CD4-positive, alpha-beta T cell treated with Interleukin-4 for 1 hour (primary cell): ENCODE data around the gene FGFRL1.
A peak's percentile ranks its signal among the peaks of the same experiment; 100 is the strongest.
"Not testable (repeated sequence)": the region's sequence is repeated elsewhere in the genome, so short reads cannot be mapped to it uniquely, and the experiment has no call there.

Experiments used
- DNase-seq, 2 donors: peaks; one replicate each; pipeline ENCODE4 v3.0.0-alpha.2; 2020 to 2022

FGFRL1 gene

DNA sequence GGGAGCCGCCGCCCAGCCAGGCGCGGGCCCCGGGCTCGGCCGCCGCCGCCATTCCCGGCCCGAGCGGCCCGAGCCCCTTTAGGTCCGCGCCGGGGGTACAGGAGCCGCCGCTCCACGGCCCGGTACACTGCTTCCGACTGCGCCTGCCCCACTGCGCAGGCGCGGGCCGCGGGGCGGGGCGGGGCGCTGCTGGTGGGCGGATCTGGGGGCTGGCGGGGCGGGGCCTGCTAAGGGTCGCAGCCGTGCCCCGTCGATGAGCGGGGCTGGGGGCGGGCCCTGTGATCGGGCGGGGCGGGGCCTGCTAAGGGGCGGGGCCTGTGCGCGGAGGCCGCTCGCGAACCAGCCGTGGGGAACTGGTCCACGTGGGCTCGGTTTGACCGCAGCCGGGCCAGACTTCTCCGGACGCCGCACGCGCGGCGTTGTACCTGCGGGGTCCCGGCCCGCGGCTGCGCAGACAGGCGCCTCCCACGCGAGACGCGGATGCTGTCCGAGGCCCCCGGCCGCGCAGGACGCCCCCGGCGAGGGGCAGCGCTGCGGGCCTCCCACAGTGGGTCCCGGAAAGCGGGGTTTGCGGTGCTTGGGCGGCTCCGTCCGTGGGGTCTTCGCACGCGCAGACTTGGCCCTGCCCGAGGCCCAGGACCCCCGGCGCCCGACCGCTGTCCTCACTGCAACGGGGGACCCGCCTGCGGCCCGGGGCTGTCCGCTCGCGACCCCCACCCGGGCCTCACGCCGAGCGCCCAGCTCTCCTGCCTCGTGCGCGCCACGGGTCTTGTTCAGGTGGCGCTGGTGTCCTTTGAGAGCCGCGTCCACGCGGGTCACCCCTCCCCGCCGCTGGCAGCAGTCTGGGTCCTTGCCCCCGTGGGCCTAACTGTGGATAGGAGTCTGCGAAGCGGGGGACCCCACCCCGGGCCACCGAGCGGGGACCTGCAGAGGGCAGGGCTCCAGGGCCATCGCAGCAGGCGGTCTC is 37.7 kb upstream of the FGFRL1 start, which contains the start of gene DGKQ:
DGKQ (minus strand) TSS at position 139 of the 967 bp plus-strand sequence; CDS start at position 52, 87 bp downstream.
- peak; percentile 92 to 93 for DNase-seq

GRCh38 chr4:974668-975067 is 36.8 kb upstream of the FGFRL1 start:
- no peak for DNase-seq

DNA sequence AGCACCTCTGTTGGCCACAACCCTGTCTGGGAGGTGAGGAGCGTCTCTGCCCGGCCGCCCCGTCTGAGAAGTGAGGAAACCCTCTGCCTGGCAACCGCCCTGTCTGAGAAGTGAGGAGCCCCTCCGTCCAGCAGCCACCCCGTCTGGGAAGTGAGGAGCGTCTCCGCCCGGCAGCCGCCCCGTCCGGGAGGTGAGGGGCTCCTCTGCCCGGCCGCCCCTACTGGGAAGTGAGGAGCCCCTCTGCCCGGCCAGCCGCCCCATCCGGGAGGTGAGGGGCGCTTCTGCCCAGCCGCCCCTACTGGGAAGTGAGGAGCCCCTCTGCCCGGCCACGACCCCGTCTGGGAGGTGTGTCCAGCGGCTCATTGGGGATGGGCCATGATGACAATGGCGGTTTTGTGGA is 35.4 kb upstream of the FGFRL1 start:
- not testable (repeated sequence) for DNase-seq

DNA sequence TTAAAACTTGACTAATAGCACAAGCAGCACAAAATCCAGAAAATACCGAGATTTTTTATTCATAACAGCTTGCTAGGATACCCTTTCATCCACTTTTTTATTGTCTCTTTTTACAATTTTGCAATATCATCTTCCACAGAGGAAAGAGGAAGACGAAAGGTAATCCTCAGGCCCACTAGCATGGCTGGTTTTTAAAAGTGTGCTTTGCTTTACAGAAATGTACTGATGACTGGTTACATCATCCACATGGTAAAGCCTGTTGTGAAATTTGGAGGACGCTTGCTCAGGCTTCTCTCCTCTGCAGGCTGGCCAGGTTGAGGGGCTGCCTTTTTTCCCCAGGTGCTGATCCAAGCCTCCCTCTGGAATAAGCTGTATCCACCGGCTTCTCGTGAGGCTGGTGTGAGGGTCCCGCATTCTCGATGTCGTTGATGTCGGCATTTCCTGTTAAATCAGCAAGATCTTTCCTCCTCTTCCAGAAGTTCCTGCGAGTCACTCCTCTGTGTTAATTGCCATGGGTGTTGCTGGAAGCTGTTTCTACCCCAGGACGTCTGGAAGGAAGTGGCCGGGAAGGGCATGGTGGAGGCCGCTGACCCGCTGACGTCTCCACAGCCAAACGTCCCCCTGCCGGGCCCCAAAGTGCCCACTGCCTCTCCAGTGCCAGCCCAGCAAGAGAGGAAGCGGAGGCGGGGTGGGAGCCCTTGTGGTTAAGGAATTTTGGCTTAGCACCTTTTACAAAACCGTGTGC is 32.3 kb upstream of the FGFRL1 start:
- DNase-seq = no peak

GRCh38 chr4:982291-982690 is 29.1 kb upstream of the FGFRL1 start:
- no peak for DNase-seq

- DNase-seq = no peak
Measured at GRCh38 chr4:982814-983213, 28.6 kb upstream of the FGFRL1 start.

GRCh38 chr4:984336-985054 is 26.9 kb upstream of the FGFRL1 start:
- no peak for DNase-seq

- DNase-seq = peak; percentile 71
Measured at GRCh38 chr4:985123-985830, 26.1 kb upstream of the FGFRL1 start.

DNA sequence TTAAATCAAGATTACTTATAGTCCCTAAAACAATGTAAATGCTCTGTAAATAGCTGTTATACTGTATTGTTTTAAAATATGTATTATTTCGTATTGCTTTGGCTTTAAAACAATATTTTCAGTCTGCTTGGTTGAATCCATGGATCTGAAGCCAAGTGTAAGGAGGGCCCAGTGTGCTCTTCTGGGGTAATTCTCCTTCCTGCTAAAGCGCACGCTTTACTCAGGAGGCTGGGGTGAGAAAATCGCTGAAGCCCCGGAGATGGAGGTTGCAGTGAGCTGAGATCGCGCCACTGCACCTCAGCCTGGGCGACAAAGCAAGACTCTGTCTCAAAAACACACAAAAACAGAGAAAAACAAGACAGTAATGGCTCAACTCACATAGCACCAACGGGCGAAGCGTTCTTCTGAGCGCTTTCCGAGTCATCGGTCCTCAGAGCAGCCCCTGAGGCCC is 25.0 kb upstream of the FGFRL1 start:
- no peak for DNase-seq

DNA sequence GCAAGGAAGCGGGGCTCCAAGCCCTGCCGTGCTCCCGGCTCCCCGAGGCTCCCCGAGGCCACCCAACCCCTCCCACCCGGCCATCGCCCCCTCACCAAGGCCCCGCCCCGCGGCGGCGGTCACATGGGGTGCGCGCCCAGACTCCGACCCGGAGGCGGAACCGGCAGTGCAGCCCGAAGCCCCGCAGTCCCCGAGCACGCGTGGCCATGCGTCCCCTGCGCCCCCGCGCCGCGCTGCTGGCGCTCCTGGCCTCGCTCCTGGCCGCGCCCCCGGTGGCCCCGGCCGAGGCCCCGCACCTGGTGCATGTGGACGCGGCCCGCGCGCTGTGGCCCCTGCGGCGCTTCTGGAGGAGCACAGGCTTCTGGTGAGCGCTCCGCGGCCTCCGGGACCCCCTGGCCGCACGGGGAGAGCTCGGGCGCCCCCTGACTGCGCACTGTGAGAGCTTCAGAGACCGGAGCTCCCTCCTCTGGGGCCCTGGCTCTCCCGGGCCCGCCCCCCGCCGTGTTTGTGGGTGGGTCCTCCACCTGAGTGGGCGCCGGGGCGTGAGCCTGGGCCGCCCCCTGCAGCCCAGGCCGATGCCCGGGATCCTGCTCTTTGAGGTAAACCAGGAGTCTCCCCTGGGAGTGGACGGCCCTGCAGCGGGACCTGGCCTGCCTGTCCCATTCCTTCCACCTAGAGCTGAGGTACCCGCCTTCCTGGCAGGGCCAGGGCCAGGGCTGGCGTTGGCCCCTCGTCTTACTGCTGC is 24.4 kb upstream of the FGFRL1 start, which contains the start of gene IDUA:
IDUA (plus strand) TSS at position 166 of the 745 bp plus-strand sequence; CDS start at position 207, 41 bp downstream.
- DNase-seq = peak; percentile 84 to 86

GRCh38 chr4:987624-988513 is 23.6 kb upstream of the FGFRL1 start:
- no peak for DNase-seq

DNA sequence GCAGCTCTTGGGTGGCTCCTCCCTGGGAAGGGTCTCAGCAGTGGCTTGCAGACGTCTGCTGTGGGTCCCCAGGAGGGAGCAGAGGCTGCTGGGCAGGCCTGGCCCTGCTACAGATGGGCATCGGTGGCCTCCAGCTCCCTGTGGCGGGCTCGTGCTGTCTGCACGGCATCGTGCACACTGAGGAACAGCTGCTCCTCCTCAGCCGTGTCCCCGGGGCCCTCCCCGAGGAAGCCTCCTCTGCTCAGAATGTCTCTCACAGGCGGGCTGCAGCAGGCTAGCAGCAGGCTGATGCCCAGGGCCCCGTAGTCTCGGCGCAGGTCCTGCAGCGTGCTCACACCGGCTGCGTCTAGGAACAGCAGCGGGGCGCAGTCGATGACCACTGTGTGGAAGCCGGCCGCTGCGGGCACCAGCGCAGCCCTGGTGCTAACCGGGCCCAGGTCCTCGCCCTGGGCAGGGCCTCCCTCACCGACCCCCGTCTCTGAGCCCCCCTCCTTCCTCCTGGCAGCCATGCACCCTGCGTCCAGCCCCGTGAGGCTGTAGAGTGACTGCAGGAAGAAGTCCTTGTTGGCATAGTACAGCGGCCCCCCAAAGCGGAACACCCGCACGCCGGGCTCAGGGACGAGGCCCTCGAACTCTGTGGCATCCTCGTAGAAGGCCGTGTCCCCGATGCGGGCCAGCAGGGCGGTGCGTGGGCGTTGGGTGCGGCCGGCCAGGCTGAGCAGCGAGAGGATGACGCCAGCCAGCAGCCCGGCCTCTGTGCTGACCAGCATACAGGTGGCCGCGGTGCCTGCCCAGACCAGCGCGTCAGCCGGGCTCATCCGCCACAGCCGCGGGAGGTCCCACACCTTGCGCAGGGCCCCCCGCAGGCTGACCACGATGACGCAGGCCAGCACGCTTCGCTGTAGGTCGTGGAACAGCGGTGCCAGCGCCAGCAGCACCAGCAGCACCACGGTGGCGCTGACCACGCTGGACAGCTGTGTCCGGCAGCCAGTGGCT is 22.4 kb upstream of the FGFRL1 start:
- no peak for DNase-seq

- no peak for DNase-seq
Measured at GRCh38 chr4:989722-990471, 21.5 kb upstream of the FGFRL1 start.

GRCh38 chr4:990746-991367 is 20.6 kb upstream of the FGFRL1 start:
- DNase-seq = no peak

GRCh38 chr4:991451-992296 is 19.8 kb upstream of the FGFRL1 start:
- no peak for DNase-seq

DNA sequence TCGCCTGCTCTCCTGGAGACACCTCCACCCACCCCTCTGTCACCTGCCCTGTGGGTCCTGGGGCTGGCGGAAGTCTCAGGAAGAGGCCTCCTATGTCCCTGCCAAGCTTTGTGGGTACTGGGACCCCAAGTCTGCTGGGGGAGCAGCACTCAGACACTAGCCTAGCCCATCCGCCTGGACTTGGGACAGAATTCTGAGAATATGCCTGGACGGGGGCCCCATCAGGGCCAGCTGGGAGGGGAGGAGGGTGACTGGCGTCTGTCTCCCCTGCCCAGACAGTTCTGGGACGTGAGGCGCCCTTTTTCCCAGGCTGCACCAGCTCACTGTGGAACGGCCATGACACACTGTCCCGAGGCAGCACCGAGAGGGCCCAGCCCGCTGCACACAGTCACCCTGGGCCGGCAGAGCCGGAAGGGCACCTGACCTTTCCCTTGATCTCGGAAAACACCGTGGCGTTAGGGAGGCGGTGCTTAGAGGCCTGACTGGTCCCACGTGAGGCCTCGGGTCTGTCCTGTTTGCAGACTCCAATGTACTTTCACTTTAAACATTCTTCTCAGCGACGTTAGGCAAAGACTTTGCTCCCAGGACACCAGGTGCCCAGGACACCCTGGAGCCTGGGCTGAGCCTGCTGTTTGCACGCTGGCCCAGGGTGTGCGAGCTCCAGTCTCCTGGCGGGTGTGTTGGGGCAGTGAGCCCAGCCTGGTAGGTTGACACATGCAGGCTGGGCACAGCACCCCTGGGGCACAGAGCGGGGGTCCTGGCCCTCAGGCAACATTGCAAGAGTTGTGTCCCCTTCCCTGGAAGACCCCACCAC is 18.9 kb upstream of the FGFRL1 start:
- DNase-seq = no peak
